Embryonic facial prominence (tissue), 1 donor: ENCODE measurements around the gene WDFY4.

Source experiments
- DNase-seq: peaks from one replicate; pipeline ENCODE4 v3.0.0-alpha.2; 2016; ENCODE audit errors: extremely low spot score

The WDFY4 gene

DNA sequence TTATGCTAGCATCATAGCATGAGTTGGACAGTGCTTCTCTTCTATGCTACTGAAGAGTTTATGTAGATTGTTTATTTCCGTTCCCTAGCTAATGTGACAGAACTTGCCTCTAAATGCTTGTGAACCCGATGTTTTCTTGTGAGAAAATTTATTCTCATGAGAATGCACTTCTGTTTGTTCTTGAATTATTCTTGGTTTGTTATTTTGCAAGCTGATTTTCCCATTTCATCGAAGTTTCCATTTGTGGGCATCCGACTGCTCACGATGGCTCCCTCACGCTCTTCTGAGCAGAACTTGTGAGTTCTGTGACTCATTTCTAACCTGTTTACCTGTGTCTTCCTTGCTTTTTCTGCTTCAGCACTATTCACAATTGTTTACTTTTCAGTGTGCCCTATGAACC is 59.9 kb downstream of the WDFY4 start:
- DNase-seq: no peak

DNA sequence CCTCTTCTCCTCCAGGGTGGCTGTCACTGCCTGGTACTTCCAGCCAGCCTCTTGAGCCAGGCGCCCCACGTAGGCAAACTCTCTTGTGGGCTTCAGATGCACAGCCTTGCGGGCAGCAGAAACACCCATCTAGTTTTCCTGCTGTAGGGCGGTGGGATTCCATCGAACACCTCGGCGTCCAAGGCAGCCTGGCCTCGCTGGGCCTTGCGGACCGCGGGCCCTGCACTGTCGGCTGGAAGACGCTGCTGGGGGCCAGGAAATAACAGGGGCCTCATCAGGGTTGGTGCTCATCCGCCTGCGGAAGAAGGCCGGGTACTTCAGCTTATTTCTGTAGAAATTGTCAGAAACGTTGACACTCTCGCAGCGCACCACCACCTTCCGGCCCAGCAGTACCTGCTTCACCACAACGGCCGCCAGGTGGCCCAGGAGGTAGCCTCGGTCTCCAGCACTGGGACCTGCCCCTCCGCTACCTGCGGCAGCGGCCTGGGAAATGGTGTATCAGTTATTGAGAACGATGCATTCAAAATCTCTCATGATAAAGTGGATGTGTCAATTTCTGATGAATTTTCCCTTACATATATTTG is 61.1 kb downstream of the WDFY4 start:
- no peak for DNase-seq

GRCh38 chr10:48748573-48748972 is 63.9 kb downstream of the WDFY4 start:
- DNase-seq: no peak

- no peak for DNase-seq
These were observed 64.6 kb downstream of the WDFY4 start for GRCh38 chr10:48749254-48749787.

DNA sequence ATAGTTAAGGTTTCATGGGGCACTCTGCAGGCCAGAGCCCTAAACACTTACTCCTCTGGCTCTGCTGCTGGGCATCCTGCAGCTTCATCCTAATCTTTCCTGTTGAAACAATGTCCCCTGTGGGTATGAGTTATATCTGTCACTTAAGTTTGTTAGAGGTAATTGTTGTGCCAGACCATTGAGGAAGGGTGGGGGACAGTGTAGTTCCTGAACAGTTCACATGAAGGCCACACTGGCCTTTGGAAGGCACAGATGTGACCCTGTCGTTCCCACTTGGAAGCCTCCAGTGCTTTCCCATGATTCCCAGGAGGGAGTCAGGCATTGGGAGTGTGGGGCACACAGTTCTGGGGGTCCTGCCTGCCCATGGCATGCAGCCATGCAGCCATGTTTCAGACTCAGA is 65.3 kb downstream of the WDFY4 start:
- no peak for DNase-seq

- no peak for DNase-seq
These were observed 66.3 kb downstream of the WDFY4 start for GRCh38 chr10:48750991-48751390.

- no peak for DNase-seq
These were observed 67.1 kb downstream of the WDFY4 start for GRCh38 chr10:48751730-48752129.

DNA sequence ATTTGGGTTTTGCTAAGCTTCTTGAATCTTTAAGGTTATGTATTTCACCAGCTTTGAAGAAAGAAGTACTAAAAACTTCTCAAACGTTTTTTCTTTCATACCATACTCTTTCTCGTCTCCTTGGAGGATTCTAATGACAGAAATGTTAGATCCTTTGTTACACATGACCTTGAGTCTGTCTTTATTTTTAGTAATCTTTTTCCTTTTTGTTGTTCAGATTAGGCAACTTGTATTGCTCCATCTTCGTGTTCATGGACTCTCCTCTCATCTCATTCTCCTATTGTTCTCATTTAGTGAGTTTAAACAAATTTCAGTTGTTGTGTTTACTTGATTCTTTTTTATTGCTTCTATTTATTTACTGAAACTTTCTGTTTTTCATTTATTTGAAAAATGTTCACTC is 73.7 kb downstream of the WDFY4 start:
- no peak for DNase-seq

DNA sequence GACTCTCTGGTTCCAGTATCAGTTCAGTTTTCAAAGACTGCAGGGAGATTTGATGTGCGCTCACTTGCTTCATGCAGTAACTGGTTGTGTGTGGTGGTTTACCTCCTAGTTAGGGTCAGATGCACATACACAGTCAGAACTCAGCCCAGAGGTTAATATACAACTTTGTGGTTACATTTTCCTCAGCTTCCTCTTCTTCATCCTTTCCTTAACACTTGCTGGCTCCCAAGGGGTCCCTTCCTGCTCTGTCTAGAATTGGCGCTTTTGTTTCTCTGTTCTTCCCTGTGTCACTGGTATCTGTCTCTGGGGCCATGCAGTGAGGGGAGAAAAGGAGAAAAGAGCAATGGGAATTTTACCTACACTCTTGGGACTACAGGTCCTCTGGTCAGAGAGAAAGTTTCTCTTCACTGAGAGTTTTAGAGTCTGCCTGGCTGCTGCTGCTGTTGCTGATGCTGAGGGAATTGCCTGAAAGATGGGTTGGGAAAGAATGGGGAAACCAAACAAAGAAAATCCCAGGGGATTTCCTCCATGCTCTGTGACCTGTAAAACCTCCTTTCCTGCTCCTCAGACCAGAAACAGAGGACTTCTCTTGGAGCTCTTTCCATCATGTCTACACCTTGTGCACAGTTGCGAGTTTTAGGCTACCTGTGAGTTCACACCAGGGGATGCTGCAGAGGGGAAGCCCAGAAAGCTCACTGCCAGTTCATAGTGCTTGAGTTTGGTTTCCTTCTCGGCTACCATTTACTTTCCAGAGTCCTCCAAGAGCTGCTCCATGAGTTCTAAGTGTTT is 74.6 kb downstream of the WDFY4 start:
- no peak for DNase-seq

DNA sequence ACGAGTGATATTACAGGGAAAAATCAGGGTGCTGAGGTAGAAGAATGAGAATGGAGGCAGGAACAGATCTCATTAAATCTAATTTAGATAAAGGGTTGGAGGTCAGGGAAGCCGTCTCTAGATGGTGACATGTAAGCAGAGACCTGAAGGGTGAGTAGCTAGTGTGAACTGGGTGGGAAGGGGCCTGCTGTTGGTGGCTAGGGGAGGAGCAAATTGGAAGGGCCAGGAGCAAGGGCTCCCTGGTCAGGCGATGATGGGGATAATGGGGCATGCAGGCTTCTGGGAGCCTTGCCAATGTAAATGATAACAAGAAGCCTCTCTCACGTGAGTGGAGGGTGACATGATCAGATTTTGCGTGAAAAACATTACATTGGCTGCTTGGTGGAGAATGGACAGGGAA is 76.3 kb downstream of the WDFY4 start:
- no peak for DNase-seq

GRCh38 chr10:48762064-48763042 is 77.7 kb downstream of the WDFY4 start:
- DNase-seq: no peak

- no peak for DNase-seq
These were observed 78.8 kb downstream of the WDFY4 start for GRCh38 chr10:48763403-48763965.

DNA sequence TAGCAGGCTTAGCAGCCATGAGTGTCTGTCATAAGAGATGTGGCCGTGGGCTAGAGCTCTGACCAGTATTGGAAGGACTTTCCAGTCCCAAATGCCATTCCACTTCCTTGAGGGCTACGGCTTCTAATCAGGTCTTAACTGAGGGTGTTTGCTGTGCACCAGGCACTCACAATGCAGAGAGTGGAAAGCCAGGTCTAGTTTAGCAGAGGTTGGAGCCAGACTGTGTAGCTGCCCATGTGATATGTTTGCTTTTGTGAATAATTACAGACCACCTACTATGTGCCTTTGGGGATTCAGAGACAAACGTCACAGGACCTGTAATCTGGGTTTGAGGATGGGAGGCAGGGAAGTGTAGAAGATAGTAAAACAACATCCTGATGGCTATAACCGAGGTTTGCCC is 79.8 kb downstream of the WDFY4 start:
- DNase-seq: no peak

DNA sequence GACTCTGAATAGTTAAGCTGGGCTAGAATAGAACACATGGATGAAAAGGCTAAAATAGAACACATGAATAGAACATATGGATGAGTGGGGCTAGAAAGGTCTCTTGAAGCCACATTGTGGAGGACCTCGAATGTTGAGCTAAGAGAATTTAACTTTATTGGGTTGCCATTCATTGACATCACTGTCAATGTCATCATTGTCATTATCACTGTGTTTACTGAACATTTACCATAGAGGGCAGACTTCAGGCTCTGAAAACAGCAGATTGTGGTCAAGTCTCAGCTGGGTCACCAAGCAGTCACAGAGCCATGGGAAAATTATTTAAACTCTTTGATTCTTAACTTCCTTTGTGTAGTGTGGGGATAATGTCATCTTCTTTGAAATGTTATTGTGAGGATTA is 80.4 kb downstream of the WDFY4 start:
- DNase-seq: no peak

DNA sequence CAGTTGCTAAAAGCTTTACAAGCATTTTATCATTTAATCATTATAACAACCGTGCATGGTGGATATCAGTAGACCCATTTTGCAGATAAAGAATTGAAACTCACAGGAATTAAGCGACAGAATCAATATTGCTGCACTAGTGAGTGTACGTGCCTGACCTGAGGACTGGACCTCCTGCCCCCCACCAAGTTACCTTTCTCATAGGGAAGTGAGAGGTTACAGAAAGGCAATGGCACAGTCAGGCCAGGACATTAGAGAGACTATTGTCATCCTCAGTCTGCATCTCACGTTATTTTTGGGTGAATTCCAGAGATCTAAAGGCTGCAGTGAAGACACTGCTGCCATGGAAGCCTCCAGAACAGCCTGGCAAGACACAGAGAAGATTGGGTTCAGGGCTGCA is 80.9 kb downstream of the WDFY4 start:
- no peak for DNase-seq

GRCh38 chr10:48767373-48768143 is 82.9 kb downstream of the WDFY4 start:
- no peak for DNase-seq

GRCh38 chr10:48768144-48768766 is 83.6 kb downstream of the WDFY4 start:
- no peak for DNase-seq

DNA sequence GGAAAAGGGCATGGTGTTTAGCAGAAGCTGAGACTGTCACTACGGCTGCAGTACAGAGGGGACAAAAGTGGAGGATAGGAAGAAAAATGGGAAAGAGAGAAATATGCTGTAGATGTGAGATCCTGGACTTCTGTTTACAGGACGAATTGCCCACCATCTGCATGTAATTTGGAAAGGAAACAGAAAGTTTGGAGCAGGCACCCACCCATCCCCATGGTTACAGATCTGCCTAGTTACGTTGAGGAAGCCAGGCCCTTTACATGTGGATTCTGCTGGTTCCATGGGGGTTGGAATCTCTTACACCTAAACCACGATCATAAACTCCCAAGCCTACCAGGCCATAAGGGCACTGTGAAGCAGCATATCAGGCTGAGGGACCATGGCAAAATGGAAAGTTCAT is 84.3 kb downstream of the WDFY4 start:
- DNase-seq: no peak

GRCh38 chr10:48769706-48770435 is 85.2 kb downstream of the WDFY4 start:
- no peak for DNase-seq

DNA sequence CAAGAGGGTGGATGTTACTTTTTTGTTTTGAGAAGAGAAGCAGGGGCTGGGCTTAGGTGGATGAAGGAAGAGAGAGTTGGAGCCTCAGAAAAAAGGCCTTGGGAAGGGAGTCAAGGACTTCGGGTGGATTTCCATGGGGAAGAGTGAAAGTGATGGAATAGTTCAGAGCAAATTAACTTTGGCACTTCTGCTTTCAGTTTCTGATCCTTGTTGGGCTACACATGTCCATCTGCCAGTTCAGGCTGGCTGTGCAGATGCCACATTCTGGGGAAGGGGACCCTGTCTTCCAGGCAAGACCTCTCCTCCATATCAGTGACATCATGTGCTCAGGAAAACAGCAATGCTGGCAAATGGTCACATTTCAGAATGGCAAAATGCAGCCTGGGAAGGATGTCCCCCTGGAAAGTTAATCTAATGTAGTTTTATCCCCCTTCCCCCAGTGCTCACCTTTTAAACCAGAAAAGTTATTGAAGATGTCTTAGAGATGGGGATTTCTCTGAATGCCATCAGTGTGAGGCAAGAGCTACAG is 86.0 kb downstream of the WDFY4 start:
- no peak for DNase-seq
